Central memory CD8-positive, alpha-beta T cell (primary cell): Measurements from ENCODE around the gene ARL15.
"Not testable (repeated sequence)": the region's sequence is repeated elsewhere in the genome, so short reads cannot be mapped to it uniquely, and the experiment has no call there.

Source experiments
- ATAC-seq: fragments of 150-1000 bp; cut with Tn5 transposase; replicated peaks from 2 replicates; pipeline ENCODE4 v1.10.0; 2022; ENCODE audit warnings: mild to moderate bottlenecking, moderate FRiP score, moderate number of reproducible peaks; ENCODE audit not compliant: poor library complexity, severe bottlenecking; ENCODE audit errors: extremely low read depth
- DNase-seq, 2 donors: peaks; one replicate each; pipeline ENCODE4 v3.0.0; 2021; ENCODE audit warnings: low spot score in 2 of 2
- H3K27ac Mint-ChIP-seq: one replicate; pipeline ENCODE4 v1.8.0; 2022; ENCODE audit warnings: low read depth, mild to moderate bottlenecking, moderate library complexity, mixed read lengths
- H3K27me3 Mint-ChIP-seq: one replicate; pipeline ENCODE4 v1.8.0; 2022; ENCODE audit warnings: mixed read lengths
- H3K36me3 Mint-ChIP-seq: one replicate; pipeline ENCODE4 v1.8.0; 2022; ENCODE audit warnings: mild to moderate bottlenecking, moderate library complexity, mixed read lengths; ENCODE audit not compliant: insufficient read depth
- H3K4me1 Mint-ChIP-seq: one replicate; pipeline ENCODE4 v1.8.0; 2022; ENCODE audit warnings: mixed read lengths
- H3K4me3 Mint-ChIP-seq: one replicate; pipeline ENCODE4 v1.8.0; 2022; ENCODE audit warnings: mild to moderate bottlenecking, moderate library complexity, mixed read lengths
- H3K9me3 Mint-ChIP-seq: one replicate; pipeline ENCODE4 v1.8.0; 2022; ENCODE audit warnings: mixed read lengths

The ARL15 gene

GRCh38 chr5:53871775-53872174, 438.6 kb downstream of the ARL15 start:
- no peaks in the 10 kb centered on the region for H3K9me3 Mint-ChIP-seq
- H3K4me1 Mint-ChIP-seq = no peaks in the 10 kb centered on the region

GRCh38 chr5:53871050-53871449, 439.3 kb downstream of the ARL15 start:
- DNase-seq (no peak), ATAC-seq (no peak)
- Mint-ChIP-seq H3K27me3 (peaks cover 37% of the 10 kb centered on the region), H3K9me3 (no peaks in the 10 kb centered on the region), H3K36me3 (no peaks in the 10 kb centered on the region), H3K4me1 (no peaks in the 10 kb centered on the region), H3K27ac (no peak overlapping the region), H3K4me3 (no peak overlapping the region)

More at GRCh38 chr5:53871775-53872174, 438.6 kb downstream of the ARL15 start:
- Mint-ChIP-seq H3K36me3 (no peaks in the 10 kb centered on the region), H3K27me3 (peaks cover 31% of the 10 kb centered on the region), H3K4me3 (no peak overlapping the region), H3K27ac (no peak overlapping the region)
- DNase-seq (no peak), ATAC-seq (no peak)

- no peak for ATAC-seq
- H3K4me1 Mint-ChIP-seq = no peaks in the 10 kb centered on the region
Measured at GRCh38 chr5:53858700-53859456, 451.5 kb downstream of the ARL15 start.

GRCh38 chr5:53856506-53856905, 453.9 kb downstream of the ARL15 start:
- Mint-ChIP-seq H3K27ac (no peak overlapping the region), H3K4me1 (no peaks in the 10 kb centered on the region), H3K4me3 (no peak overlapping the region), H3K36me3 (no peaks in the 10 kb centered on the region), H3K9me3 (peaks cover 6% of the 10 kb centered on the region), H3K27me3 (peaks cover 40% of the 10 kb centered on the region)
- ATAC-seq (no peak), DNase-seq (no peak)

More at GRCh38 chr5:53858700-53859456, 451.5 kb downstream of the ARL15 start:
- Mint-ChIP-seq H3K27ac (no peak overlapping the region), H3K4me3 (no peak overlapping the region), H3K27me3 (peaks cover 33% of the 10 kb centered on the region), H3K36me3 (no peaks in the 10 kb centered on the region), H3K9me3 (no peaks in the 10 kb centered on the region)
- no peak for DNase-seq

- not testable (repeated sequence) for ATAC-seq, H3K4me3 Mint-ChIP-seq, H3K36me3 Mint-ChIP-seq, H3K27me3 Mint-ChIP-seq, H3K27ac Mint-ChIP-seq, DNase-seq, H3K4me1 Mint-ChIP-seq
- peaks cover 11% of the 10 kb centered on the region for H3K9me3 Mint-ChIP-seq
Measured at GRCh38 chr5:53836851-53837430, 473.4 kb downstream of the ARL15 start.

DNA sequence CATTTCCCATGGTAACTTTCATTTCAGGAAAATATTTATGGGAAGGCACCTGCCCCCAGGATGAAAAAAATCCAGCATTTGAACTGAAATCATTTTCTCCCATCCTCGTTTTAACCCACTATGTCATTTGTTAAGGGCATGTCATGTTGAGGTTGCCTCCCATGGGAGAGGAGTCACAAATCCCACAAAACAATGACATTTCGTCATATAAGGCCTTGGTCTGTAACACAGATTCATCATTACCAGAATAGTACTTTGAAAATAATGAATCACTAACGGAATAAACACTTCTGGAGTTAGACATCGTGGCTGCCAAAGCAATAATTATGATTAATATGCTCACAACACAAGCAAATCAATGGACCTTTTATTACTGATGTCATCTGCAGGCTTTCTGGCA, 475.9 kb downstream of the ARL15 start:
- no peak for ATAC-seq

More for the DNA sequence above, 475.9 kb downstream of the ARL15 start:
- Mint-ChIP-seq H3K9me3 (peaks cover 5% of the 10 kb centered on the region), H3K27ac (no peak overlapping the region), H3K27me3 (no peaks in the 10 kb centered on the region), H3K4me3 (no peak overlapping the region), H3K36me3 (no peaks in the 10 kb centered on the region), H3K4me1 (no peaks in the 10 kb centered on the region)
- no peak for DNase-seq
